GM12864 (cell line): ENCODE data around the gene ZNF44.

Experiments used
- DNase-seq: peaks from one replicate; pipeline ENCODE4 v3.0.0-alpha.2; 2011; ENCODE audit warnings: low read depth
- H3K4me3 ChIP-seq: 2 replicates; pipeline ENCODE4 v1.5.1; 2011; ENCODE audit warnings: mild to moderate bottlenecking, low read depth, low read length, control low read depth
- TF ChIP-seq, protein P1 (sequence below): IDR thresholded peaks from 2 replicates; pipeline ENCODE4 v1.5.1; 2011; ENCODE audit warnings: low read depth, mild to moderate bottlenecking, moderate library complexity, low read length, control low read depth, inconsistent platforms; ENCODE audit errors: missing control alignments

ZNF44 gene

DNA sequence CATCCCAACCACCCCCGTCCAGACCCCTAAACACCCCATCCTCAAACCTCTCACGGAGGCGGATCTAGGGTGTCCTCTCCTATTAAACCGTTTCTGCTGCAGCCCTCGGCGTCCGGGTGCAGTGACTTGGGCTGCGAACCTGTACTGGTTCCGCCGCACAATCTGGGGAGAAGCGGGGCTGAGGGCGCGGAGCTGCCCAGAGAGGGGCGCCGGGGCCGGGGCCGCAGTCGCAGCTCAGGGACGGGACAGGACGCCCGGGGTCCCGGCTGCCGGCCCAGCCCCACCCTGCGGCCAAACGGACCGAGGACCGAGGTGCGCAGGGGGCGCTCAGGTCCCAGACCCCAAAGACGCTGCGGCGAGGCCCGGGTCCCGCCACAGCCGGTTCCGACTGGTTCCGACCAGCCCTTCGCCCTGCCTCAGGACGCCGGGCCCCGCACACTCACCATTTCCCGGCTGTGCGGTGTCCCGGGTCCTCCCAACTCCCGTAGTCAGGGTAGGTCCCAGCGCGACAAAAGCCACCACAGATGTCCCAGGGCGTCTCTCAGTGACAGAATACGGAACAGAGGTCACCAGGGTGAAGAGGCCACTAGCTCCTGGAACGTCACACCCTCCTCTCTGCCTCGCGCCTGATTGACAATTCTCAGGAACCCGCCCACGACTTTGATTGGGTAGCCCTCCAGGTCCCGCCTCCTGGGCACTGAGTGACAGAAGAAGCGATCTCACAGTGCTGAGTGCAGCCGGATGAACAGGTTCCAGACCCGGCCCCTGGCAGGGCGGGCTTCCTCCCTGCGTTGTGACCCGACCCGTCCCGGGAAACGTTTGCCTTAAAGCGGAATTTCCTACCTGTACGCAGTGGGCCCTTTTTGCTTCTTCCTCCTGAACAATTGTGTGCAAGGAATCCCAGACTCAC is at the start of gene ZNF44:
Gene ZNF44, minus strand, starts transcription at position 635 of the 910 bp plus-strand sequence. Its CDS starts 189 bp downstream, at position 446.
- peak within 1 kb of the TSS; percentile 85 for H3K4me3 ChIP-seq
- DNase-seq, result peak; percentile 96
- TF ChIP-seq, protein P1, sequence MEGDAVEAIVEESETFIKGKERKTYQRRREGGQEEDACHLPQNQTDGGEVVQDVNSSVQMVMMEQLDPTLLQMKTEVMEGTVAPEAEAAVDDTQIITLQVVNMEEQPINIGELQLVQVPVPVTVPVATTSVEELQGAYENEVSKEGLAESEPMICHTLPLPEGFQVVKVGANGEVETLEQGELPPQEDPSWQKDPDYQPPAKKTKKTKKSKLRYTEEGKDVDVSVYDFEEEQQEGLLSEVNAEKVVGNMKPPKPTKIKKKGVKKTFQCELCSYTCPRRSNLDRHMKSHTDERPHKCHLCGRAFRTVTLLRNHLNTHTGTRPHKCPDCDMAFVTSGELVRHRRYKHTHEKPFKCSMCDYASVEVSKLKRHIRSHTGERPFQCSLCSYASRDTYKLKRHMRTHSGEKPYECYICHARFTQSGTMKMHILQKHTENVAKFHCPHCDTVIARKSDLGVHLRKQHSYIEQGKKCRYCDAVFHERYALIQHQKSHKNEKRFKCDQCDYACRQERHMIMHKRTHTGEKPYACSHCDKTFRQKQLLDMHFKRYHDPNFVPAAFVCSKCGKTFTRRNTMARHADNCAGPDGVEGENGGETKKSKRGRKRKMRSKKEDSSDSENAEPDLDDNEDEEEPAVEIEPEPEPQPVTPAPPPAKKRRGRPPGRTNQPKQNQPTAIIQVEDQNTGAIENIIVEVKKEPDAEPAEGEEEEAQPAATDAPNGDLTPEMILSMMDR, result no peak

DNA sequence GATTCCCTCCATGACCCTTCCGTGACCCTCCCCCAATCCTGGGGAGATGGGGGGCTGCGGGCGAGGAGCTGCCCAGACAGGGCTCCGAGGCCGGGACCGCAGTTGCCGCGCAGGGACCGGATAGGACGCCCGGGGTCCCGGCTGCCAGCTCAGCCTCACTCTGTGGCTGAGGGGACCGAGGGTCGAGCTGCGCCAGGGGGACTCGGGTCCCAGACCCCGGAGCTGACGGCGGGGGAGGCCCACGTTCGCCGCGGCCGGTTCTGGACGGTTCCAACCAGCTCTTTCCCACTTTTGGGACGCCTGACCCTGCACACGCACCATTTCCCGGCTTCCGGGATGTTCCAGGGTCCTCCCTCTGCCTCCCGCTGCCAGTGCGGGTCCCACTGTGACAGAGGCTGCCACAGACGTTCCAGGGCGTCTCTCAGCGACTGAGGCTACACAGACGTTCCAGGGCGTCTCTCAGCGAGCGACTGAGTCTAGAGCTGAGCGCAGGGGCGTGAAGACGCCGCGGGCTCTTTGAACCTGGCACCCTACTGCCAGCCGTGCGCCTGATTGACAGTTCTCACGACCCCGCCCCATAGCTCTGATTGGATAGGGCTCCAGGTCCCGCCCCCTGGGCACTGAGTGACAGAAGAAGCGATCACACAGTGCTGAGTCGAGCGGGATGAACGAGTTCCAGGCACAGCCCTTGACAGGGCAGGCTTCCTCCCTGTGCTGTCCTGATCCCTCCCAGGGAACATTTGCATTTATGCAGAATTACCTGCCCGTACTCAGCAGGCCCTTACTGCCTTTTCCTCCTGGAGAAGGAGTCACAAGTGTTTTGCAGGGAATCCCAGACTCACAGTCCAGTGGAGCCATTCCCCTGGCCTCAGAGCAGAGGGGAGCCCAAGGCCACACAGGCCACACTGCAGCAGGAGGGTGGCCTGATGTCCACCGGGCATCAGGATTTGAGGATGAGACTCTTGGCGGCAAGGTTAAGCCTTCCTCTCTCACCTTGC is 38.8 kb upstream of the ZNF44 start, which contains the start of gene ZNF563:
Gene ZNF563, minus strand, starts transcription at position 472 of the 998 bp plus-strand sequence. Its CDS starts 151 bp downstream, at position 321.
- TF ChIP-seq, protein P1, result no peak
- DNase-seq, result peak; percentile 94

DNA sequence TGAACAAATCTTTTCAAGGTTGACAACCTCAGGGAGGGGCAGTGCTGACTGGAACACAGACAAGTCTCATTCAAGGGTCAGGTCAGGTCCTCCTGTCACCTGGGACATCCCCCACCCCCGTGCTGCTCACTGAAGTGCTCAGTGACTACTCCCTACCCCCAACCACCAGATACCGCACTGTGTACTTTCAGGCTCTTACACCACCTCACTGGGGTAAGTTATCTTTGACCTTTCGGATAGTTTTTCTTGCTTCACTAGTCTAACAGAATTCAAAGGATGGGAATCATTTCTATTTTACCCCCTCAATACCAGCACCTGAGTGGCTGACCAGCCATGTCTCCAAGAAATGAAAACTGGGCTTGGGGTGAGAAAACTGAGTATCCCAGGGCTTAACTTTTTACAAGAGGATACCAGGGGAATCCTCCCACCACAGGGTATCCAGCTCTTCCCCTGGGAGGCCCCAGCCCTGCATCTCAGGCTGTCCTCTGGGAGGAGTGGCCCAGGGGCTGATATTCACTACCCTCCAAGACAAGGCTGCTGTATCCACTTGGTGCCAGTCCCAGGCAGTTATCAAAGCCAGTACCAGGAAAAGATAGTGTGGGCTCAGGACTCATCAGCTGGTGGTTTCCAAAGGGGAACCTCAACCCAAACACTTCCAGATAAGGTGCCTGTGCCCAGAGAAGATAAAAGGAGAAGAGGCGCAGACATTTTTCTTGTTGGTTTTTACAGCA is 36.7 kb upstream of the ZNF44 start:
- H3K4me3 ChIP-seq, result no peak overlapping the region; the same call in 1 of the 2 replicates
- peak; percentile 78 for DNase-seq
- TF ChIP-seq, protein P1, result no peak

More for the DNA sequence above, 38.8 kb upstream of the ZNF44 start, which contains the start of gene ZNF563:
- H3K4me3 ChIP-seq, result peak within 1 kb of the TSS; percentile 98

DNA sequence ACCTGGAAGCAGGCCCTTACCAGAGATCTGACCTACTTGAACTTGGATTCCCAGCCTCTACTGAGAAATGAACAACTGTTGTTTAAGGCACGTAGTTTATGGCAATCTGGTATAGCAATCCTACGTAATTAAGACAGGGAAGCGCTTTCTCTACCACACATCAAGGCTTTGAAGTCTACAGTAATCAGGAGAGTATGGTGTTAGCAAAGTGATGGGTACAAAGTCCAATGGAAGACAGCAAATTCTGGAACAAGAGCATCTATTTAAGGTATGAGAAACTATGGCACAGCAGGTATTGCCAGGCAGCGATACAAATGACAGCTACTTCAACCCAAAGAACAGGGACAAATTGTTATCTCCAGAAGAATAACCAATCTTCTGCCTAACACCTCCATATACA is 35.7 kb upstream of the ZNF44 start:
- TF ChIP-seq, protein P1, result no peak
- DNase-seq, result no peak
- no peak overlapping the region for H3K4me3 ChIP-seq

DNA sequence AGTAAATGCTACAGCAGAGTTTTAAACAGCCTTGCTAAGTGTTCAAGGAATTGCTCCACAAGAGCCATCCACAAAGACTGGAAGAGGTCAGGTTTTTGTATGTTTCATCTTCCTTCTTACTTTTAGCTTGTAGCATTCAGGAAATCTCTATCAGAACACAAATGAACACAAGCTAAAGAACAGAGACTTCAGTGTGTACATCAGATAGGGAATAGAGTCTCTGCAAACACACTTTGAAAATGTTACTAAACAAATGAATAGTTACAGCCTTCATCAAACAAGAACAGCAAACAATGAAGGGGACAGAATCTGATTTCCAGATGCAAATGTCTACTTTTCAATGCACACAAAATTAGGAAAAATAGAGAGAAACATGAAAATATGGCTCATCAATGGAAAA is 31.0 kb upstream of the ZNF44 start:
- DNase-seq, result no peak
- no peak overlapping the region for H3K4me3 ChIP-seq
- TF ChIP-seq, protein P1, result no peak
